AG10803 (cell line): Measurements from ENCODE around the gene SLC1A2.

Experiments
- DNase-seq: peaks from one replicate; pipeline ENCODE4 v3.0.0; 2010; ENCODE audit warnings: low read depth
- H3K4me3 ChIP-seq: 2 replicates; pipeline ENCODE4 v1.5.1; 2011; ENCODE audit warnings: mild to moderate bottlenecking, low read length, control low read depth
- TF ChIP-seq, protein P1 (sequence below): conservative IDR thresholded peaks from 2 replicates; pipeline ENCODE4 v1.5.1; 2011; ENCODE audit warnings: mild to moderate bottlenecking, low read length, control low read depth, inconsistent platforms

Gene SLC1A2

GRCh38 chr11:35372565-35373283, 46.6 kb downstream of the SLC1A2 start:
- H3K4me3 ChIP-seq: no peak overlapping the region
- TF ChIP-seq, protein P1, sequence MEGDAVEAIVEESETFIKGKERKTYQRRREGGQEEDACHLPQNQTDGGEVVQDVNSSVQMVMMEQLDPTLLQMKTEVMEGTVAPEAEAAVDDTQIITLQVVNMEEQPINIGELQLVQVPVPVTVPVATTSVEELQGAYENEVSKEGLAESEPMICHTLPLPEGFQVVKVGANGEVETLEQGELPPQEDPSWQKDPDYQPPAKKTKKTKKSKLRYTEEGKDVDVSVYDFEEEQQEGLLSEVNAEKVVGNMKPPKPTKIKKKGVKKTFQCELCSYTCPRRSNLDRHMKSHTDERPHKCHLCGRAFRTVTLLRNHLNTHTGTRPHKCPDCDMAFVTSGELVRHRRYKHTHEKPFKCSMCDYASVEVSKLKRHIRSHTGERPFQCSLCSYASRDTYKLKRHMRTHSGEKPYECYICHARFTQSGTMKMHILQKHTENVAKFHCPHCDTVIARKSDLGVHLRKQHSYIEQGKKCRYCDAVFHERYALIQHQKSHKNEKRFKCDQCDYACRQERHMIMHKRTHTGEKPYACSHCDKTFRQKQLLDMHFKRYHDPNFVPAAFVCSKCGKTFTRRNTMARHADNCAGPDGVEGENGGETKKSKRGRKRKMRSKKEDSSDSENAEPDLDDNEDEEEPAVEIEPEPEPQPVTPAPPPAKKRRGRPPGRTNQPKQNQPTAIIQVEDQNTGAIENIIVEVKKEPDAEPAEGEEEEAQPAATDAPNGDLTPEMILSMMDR: no peak
- no peak for DNase-seq

- TF ChIP-seq, protein P1: no peak; the same call in 1 of the 2 replicates
- peak; percentile 77 for DNase-seq
- no peak overlapping the region for H3K4me3 ChIP-seq
Observed at GRCh38 chr11:35367491-35367890, 51.9 kb downstream of the SLC1A2 start.

- H3K4me3 ChIP-seq: no peak overlapping the region
- TF ChIP-seq, protein P1: no peak
- DNase-seq: no peak
Observed at GRCh38 chr11:35366798-35367197, 52.6 kb downstream of the SLC1A2 start.

GRCh38 chr11:35365961-35366360, 53.4 kb downstream of the SLC1A2 start:
- H3K4me3 ChIP-seq: no peak overlapping the region
- TF ChIP-seq, protein P1: no peak
- DNase-seq: peak; percentile 25

DNA sequence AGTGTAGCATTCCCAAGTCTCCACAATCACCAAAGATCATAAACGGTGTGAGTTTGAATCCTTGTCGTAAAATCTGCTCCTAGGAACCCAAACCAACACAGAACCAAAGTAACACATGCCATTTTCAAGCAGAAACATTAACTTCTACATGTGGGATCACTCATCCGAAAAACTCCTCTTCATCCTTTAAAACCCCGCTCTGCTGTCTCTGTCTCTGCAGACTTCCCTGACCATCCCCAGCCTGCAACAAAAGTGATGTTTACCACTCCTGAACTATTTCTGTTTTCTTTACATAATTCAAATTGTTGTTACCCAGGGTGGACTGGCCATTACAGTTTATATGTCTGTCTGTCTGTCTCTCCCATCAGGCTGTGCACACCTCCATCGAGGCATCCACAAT, 54.0 kb downstream of the SLC1A2 start:
- DNase-seq: no peak
- no peak overlapping the region for H3K4me3 ChIP-seq
- TF ChIP-seq, protein P1: no peak

- peak overlapping the region; percentile 12 for H3K4me3 ChIP-seq
- peak; percentile 96 for DNase-seq
- TF ChIP-seq, protein P1: peak; percentile 23; the same call in 1 of the 2 replicates
Observed at GRCh38 chr11:35363854-35364780, 55.2 kb downstream of the SLC1A2 start.
